Raji (cell line): Measurements from ENCODE around the gene ERCC6.

Experiments
- POLR2A ChIP-seq: IDR thresholded peaks from 2 replicates; pipeline ENCODE4 v1.6.1; 2011; ENCODE audit warnings: low read depth, low read length, control low read depth; ENCODE audit not compliant: insufficient read depth

Gene ERCC6

GRCh38 chr10:49558190-49558589 is 19.3 kb upstream of the ERCC6 start:
- no peak for TF ChIP-seq POLR2A

GRCh38 chr10:49557681-49558080 is 18.8 kb upstream of the ERCC6 start:
- no peak for TF ChIP-seq POLR2A

- no peak for TF ChIP-seq POLR2A
These were observed 17.8 kb upstream of the ERCC6 start for GRCh38 chr10:49556723-49557122.

- no peak for TF ChIP-seq POLR2A
These were observed 13.4 kb upstream of the ERCC6 start for GRCh38 chr10:49552277-49552676.

- TF ChIP-seq POLR2A, result no peak
These were observed 11.6 kb upstream of the ERCC6 start for GRCh38 chr10:49550563-49550962.

- TF ChIP-seq POLR2A, result no peak
These were observed 10.9 kb upstream of the ERCC6 start for GRCh38 chr10:49549640-49550346.

GRCh38 chr10:49543604-49544003 is 4.7 kb upstream of the ERCC6 start:
- TF ChIP-seq POLR2A, result no peak

GRCh38 chr10:49542353-49542752 is 3.4 kb upstream of the ERCC6 start:
- TF ChIP-seq POLR2A, result no peak

GRCh38 chr10:49541762-49542161 is 2.8 kb upstream of the ERCC6 start:
- TF ChIP-seq POLR2A, result no peak

- TF ChIP-seq POLR2A, result no peak
These were observed 1.3 kb upstream of the ERCC6 start for GRCh38 chr10:49540056-49540797.

GRCh38 chr10:49539320-49539885 is 482 bp upstream of the ERCC6 start:
- no peak for TF ChIP-seq POLR2A

GRCh38 chr10:49534670-49535381 is 4.1 kb downstream of the ERCC6 start:
- TF ChIP-seq POLR2A, result no peak

GRCh38 chr10:49532461-49532860 is 6.5 kb downstream of the ERCC6 start:
- no peak for TF ChIP-seq POLR2A

GRCh38 chr10:49528977-49529506 is 9.9 kb downstream of the ERCC6 start:
- TF ChIP-seq POLR2A, result no peak

- no peak for TF ChIP-seq POLR2A
These were observed 11.1 kb downstream of the ERCC6 start for GRCh38 chr10:49527850-49528249.
